ENCODE results near the gene SPATA31D1. TPM values are rescaled to one million over a fixed set of nuclear protein-coding genes. Genes with fewer than 3 reads are reported as not detected.

Gene SPATA31D1
- polyA plus RNA-seq, 1 donor from 2014 or later: not detected

DNA sequence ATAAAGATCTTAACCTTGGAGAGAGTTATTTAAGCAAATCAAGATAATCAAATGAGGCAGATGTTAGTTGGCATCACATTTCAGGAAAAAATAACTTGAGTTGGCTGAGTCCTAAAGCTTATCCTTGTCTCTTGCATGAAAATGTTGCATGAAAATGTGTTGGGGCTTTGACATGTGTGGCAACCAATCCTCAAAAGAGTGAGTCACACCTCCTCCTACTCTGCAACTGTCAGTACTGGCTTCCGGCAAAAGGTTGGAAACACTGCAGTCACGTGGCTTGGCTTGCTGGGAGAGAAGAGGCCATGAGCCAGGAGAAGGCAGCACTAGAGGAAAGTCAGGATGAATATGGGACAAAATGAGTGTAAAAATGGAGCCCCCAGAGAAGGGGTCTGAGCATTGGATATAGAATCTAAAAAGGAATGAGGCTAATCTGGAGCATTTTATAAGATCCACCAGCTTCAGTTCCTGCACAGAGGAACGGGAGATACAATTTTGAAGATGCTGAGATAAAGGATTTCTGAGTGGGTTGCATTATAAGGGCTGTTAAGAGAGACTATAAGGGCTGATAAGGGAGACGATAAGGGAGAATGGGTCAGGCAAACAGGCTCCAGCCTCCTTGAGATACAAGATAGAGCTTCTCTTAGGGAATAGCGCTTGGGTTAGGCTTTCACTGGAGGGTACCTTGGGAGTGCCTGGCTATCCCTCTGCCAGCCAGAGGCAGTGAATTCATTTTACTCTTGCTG lies 43.1 kb downstream of the SPATA31D1 start:
- no peak overlapping the region for H2AFZ ChIP-seq (ENCODE audit: low read depth, low read length)
- H3K27ac ChIP-seq (ENCODE audit: low read length): no peak overlapping the region

DNA sequence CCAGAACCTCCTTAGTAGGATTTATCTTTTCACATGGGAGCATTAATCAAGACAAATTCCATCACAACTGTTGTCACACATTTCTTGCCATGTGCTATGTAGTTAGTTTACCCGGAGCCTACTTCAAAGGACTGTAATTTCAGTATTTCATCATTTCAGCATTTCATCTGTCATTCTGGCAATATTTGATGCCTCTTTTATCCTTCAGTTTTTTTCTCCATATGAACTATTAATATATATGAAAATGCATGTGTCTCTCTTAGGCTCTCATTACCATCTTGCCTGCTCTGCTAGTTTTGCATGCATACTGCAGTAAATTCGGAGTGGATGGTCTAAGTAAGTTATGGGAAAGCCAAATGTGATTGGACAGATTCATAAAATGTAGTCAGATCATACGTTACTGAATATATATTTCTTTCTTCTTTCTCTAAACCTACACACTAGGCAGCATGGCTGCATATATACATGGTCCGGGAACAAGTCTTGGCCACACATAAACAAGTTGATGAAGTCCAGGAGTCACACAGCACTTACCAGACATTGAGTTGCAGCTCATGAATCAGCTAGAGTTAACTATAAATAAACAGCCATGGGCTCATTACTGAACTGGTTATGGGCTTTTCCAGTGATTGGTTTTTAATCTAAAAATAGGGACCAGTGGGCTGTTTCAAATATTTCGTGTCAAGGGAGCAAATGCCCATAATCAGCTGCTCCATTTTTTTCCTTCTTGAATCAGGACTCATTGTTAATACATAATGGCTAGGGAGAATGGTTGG lies 46.6 kb downstream of the SPATA31D1 start:
- Histone ChIP-seq H4K20me1 (ENCODE audit: insufficient read depth) (no peaks in the 10 kb centered on the region), H2AFZ (ENCODE audit: low read depth, low read length) (no peak overlapping the region), H3K4me2 (ENCODE audit: low read length) (no peak overlapping the region), H3K27me3 (ENCODE audit: insufficient read depth, low read depth, low read length) (no peaks in the 10 kb centered on the region), H3K4me3 (ENCODE audit: low read length) (no peak overlapping the region), H3F3A (ENCODE audit: insufficient read depth, low read length, poor library complexity, severe bottlenecking) (no peaks in the 10 kb centered on the region), H3K79me2 (replicated peaks; ENCODE audit: insufficient read depth, low read length) (no peaks in the 10 kb centered on the region), H3K9me3 (ENCODE audit: low read length) (no peaks in the 10 kb centered on the region), H3K27ac (ENCODE audit: low read length) (no peak overlapping the region), H3K9me2 (ENCODE audit: insufficient read depth, low read length) (no peaks in the 10 kb centered on the region), H3K36me3 (ENCODE audit: insufficient read depth, low read length) (no peaks in the 10 kb centered on the region), H3K9ac (ENCODE audit: low read length) (no peak overlapping the region)
- TF ChIP-seq SMC3 (conservative IDR thresholded peaks at IDR 0.05; ENCODE audit: poor library complexity) (no peak), MXI1 (conservative IDR thresholded peaks at IDR 0.05; ENCODE audit: poor library complexity, severe bottlenecking) (no peak), EP300 (conservative IDR thresholded peaks at IDR 0.05; ENCODE audit: poor library complexity, severe bottlenecking) (no peak), TAF1 (IDR thresholded peaks at IDR 0.05; ENCODE audit: low read depth) (no peak), EZH2 (IDR thresholded peaks at IDR 0.05; ENCODE audit: borderline replicate concordance, insufficient read depth, low read length, poor library complexity, severe bottlenecking) (no peak), POLR2AphosphoS5 (IDR thresholded peaks at IDR 0.05) (no peak), RAD21 (conservative IDR thresholded peaks at IDR 0.05) (no peak)
- TF ChIP-seq, protein P1, sequence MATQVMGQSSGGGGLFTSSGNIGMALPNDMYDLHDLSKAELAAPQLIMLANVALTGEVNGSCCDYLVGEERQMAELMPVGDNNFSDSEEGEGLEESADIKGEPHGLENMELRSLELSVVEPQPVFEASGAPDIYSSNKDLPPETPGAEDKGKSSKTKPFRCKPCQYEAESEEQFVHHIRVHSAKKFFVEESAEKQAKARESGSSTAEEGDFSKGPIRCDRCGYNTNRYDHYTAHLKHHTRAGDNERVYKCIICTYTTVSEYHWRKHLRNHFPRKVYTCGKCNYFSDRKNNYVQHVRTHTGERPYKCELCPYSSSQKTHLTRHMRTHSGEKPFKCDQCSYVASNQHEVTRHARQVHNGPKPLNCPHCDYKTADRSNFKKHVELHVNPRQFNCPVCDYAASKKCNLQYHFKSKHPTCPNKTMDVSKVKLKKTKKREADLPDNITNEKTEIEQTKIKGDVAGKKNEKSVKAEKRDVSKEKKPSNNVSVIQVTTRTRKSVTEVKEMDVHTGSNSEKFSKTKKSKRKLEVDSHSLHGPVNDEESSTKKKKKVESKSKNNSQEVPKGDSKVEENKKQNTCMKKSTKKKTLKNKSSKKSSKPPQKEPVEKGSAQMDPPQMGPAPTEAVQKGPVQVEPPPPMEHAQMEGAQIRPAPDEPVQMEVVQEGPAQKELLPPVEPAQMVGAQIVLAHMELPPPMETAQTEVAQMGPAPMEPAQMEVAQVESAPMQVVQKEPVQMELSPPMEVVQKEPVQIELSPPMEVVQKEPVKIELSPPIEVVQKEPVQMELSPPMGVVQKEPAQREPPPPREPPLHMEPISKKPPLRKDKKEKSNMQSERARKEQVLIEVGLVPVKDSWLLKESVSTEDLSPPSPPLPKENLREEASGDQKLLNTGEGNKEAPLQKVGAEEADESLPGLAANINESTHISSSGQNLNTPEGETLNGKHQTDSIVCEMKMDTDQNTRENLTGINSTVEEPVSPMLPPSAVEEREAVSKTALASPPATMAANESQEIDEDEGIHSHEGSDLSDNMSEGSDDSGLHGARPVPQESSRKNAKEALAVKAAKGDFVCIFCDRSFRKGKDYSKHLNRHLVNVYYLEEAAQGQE (IDR thresholded peaks at IDR 0.05; ENCODE audit: borderline replicate concordance): no peak
- TF ChIP-seq, protein P2, sequence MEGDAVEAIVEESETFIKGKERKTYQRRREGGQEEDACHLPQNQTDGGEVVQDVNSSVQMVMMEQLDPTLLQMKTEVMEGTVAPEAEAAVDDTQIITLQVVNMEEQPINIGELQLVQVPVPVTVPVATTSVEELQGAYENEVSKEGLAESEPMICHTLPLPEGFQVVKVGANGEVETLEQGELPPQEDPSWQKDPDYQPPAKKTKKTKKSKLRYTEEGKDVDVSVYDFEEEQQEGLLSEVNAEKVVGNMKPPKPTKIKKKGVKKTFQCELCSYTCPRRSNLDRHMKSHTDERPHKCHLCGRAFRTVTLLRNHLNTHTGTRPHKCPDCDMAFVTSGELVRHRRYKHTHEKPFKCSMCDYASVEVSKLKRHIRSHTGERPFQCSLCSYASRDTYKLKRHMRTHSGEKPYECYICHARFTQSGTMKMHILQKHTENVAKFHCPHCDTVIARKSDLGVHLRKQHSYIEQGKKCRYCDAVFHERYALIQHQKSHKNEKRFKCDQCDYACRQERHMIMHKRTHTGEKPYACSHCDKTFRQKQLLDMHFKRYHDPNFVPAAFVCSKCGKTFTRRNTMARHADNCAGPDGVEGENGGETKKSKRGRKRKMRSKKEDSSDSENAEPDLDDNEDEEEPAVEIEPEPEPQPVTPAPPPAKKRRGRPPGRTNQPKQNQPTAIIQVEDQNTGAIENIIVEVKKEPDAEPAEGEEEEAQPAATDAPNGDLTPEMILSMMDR (IDR thresholded peaks at IDR 0.05; ENCODE audit: poor library complexity, severe bottlenecking): no peak

More for the DNA sequence above, 43.1 kb downstream of the SPATA31D1 start:
- Histone ChIP-seq H3K4me2 (ENCODE audit: low read length) (no peak overlapping the region), H4K20me1 (ENCODE audit: insufficient read depth) (no peaks in the 10 kb centered on the region), H3K4me3 (ENCODE audit: low read length) (no peak overlapping the region), H3K9me3 (ENCODE audit: low read length) (no peaks in the 10 kb centered on the region), H3K9ac (ENCODE audit: low read length) (no peak overlapping the region), H3K27me3 (ENCODE audit: insufficient read depth, low read depth, low read length) (no peaks in the 10 kb centered on the region), H3K9me2 (ENCODE audit: insufficient read depth, low read length) (no peaks in the 10 kb centered on the region), H3K79me2 (replicated peaks; ENCODE audit: insufficient read depth, low read length) (no peaks in the 10 kb centered on the region), H3F3A (ENCODE audit: insufficient read depth, low read length, poor library complexity, severe bottlenecking) (no peaks in the 10 kb centered on the region), H3K36me3 (ENCODE audit: insufficient read depth, low read length) (no peaks in the 10 kb centered on the region)
- no peak for TF ChIP-seq SMC3 (conservative IDR thresholded peaks at IDR 0.05; ENCODE audit: poor library complexity)
- no peak for TF ChIP-seq RAD21 (conservative IDR thresholded peaks at IDR 0.05)
- no peak for TF ChIP-seq POLR2AphosphoS5 (IDR thresholded peaks at IDR 0.05)
- no peak for TF ChIP-seq MXI1 (conservative IDR thresholded peaks at IDR 0.05; ENCODE audit: poor library complexity, severe bottlenecking)
- no peak for TF ChIP-seq EP300 (conservative IDR thresholded peaks at IDR 0.05; ENCODE audit: poor library complexity, severe bottlenecking)
- TF ChIP-seq, protein P2 (IDR thresholded peaks at IDR 0.05; ENCODE audit: poor library complexity, severe bottlenecking): no peak

All from neural cell (in vitro differentiated cells).